GM23248 (cell line): ENCODE results near the gene MAMDC4.

ENCODE experiments used
- EZH2 ChIP-seq: fragments of 200-600 bp; sonication (generic); IDR thresholded peaks from 2 replicates; pipeline ENCODE4 v1.6.1; 2018; ENCODE audit warnings: antibody characterized with exemption, mild to moderate bottlenecking; ENCODE audit not compliant: insufficient read depth, poor library complexity, severe bottlenecking
- EZH2phosphoT487 ChIP-seq: fragments of 200-600 bp; sonication (generic); IDR thresholded peaks from 2 replicates; pipeline ENCODE4 v1.6.1; 2018; ENCODE audit warnings: antibody characterized with exemption, moderate library complexity, mild to moderate bottlenecking, low read depth; ENCODE audit not compliant: insufficient read depth

DNA sequence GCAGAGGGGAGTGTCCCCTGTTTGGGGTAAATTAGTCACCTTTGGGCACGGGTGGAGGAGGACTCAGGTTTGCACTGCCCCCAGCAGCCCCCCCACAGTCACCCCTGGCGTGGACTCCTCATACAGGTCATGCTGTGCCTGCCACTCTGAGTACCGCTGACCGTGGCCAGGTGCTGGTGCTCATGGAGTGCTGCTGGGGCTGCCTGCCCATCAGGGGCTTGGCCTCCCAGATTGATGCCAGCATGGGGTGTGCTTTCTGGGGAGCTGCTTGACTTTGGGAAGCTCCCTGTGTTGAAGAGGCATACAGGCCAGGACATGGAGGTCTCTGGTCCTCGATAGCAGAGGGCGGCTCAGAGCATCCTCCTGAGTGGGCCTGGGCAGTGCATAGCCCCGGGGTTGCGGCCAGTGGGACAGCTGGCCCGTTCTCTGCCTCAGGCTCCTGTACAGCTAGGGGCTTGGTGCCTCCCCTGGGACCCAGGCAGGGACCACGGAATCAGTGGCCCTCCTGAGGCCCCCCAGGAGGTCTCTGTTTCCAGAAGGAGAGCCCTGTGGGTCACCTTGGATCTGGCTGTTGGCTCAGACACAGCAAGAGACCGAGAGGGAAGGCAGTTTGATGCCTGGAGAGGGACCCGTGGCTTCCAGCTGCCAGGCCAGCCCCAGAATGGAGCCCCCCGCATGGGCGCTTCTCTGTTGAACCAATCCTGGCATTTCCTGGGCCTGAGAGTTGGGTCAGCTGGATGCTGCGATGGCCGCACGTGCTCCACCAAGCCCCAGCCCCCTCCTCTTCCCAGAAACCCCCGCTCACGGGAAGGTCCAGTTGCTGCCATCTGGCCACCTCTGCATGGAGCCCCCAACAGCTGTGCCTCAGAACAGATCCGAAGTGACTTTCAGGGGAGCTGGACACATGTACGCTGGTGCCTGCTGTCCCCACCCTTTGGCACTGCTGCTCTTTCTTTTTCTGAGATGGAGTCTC lies 15.9 kb upstream of the MAMDC4 start:
- TF ChIP-seq EZH2 (no peak), EZH2phosphoT487 (no peak)
